Breast epithelium (tissue), 4 donors: ENCODE results near the gene PRKAG1. TPM values are rescaled to one million over a fixed set of nuclear protein-coding genes. Genes with fewer than 3 reads are reported as not detected.

Source experiments
- DNase-seq, 2 donors: peaks; one replicate each; pipeline ENCODE4 v3.0.0-alpha.2; 2019; ENCODE audit warnings: low spot score in 2 of 2
- H3K27ac ChIP-seq, 2 donors: fragments of 200-600 bp; sonication (generic) in 1 of 2; one replicate each; pipeline ENCODE4 v1.5.1; 2016 to 2019; ENCODE audit warnings: mild to moderate bottlenecking in 1 of 2
- H3K27me3 ChIP-seq, 2 donors: fragments of 200-600 bp; sonication (generic) in 1 of 2; one replicate each; pipeline versions ENCODE4 v1.5.1 to v1.6.0; 2017 to 2019; ENCODE audit warnings: control low read depth in 1 of 2, mild to moderate bottlenecking in 1 of 2
- H3K36me3 ChIP-seq: fragments of 200-600 bp; one replicate; pipeline ENCODE4 v1.5.1; 2019
- H3K4me1 ChIP-seq, 2 donors: fragments of 200-600 bp; sonication (generic); one replicate each; pipeline ENCODE4 v1.5.1; 2016 to 2019; ENCODE audit warnings: control low read depth in 1 of 2
- H3K4me3 ChIP-seq, 3 donors: fragments of 200-600 bp; sonication (generic); 1 replicate in 2 of 3; 2 replicates in 1 of 3; pipeline ENCODE4 v1.5.1; 2016 to 2019; ENCODE audit warnings: mild to moderate bottlenecking in 3 of 3, moderate library complexity in 2 of 3
- H3K9me3 ChIP-seq, 2 donors: fragments of 200-600 bp; sonication (generic) in 1 of 2; one replicate each; pipeline ENCODE4 v1.5.1; 2016 to 2019; ENCODE audit warnings: control low read depth in 1 of 2
- POLR2A ChIP-seq: fragments of 450-650 bp; IDR thresholded peaks from one replicate; pipeline ENCODE4 v1.6.1; 2016; ENCODE audit warnings: antibody characterized with exemption, mild to moderate bottlenecking, moderate library complexity
- POLR2AphosphoS5 ChIP-seq, 3 donors: sonication (generic); formaldehyde crosslinking; IDR thresholded peaks; one replicate each; pipeline ENCODE4 v1.6.1; 2017; ENCODE audit warnings: antibody characterized with exemption in 3 of 3
- intact Hi-C: fragments of 100-400 bp; cut with DNase I; formaldehyde crosslinking; loops from one replicate; pipeline ENCODE4 v1.15.1; 2023; ENCODE audit warnings: low total_unique reads
- total RNA-seq, 3 donors: library from RNA; depleted of rRNA; stranded (reverse); fragments of >200 nt; gene quantifications; one replicate each; pipeline ENCODE4 v1.1.0, GENCODE V29; 2016
- TF ChIP-seq, protein P1 (sequence below), 3 donors: fragments of 450-650 bp; IDR thresholded peaks; one replicate each; pipeline ENCODE4 v1.5.1; 2016 to 2017; ENCODE audit warnings: antibody characterized with exemption in 3 of 3, mild to moderate bottlenecking in 3 of 3, moderate library complexity in 3 of 3

Gene PRKAG1
- total RNA-seq, 3 donors from 2014 or later = 50.5 to 84.3 (median 54.0) TPM

DNA sequence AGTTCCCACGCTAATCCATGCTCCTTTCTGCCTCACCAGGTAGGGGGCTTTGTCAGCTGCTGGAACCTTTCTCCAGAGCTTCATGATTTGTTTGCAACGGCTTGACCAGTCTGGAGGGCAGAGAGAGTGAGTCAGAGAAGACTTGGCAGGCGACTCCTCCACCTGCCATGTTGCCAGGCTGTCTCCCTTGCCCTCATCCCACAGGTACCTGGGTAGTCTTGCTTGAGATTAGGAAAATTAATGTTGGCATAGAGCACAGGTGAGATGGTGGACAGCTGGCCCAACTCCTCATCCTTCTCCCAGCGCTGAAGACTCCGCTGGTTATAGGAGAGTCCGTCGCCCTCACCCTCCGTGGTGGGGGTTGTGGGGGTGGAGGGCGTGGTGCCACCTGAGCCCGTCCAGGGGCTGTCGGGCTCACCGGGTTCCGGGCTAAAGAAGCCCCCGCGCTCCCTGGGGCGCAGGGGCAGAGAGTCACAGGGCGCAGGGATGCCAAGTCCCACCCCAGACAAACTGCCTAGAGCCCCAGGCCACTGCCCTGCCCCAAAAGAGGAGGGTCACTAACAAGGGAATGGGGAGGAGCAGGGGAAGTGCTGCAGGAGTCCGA, 23.4 kb upstream of the PRKAG1 start:
- Histone ChIP-seq H3K27me3 (no peaks in the 10 kb centered on the region), H3K9me3 (no peaks in the 10 kb centered on the region), H3K4me1 (no peaks in the 10 kb centered on the region), H3K36me3 (peaks cover 28% of the 10 kb centered on the region), H3K4me3 (no peak overlapping the region), H3K27ac (no peak overlapping the region)
- intact Hi-C loops = no loop called here
- TF ChIP-seq POLR2AphosphoS5 (IDR thresholded peaks at IDR 0.05) (no peak), POLR2A (no peak)
- TF ChIP-seq, protein P1, sequence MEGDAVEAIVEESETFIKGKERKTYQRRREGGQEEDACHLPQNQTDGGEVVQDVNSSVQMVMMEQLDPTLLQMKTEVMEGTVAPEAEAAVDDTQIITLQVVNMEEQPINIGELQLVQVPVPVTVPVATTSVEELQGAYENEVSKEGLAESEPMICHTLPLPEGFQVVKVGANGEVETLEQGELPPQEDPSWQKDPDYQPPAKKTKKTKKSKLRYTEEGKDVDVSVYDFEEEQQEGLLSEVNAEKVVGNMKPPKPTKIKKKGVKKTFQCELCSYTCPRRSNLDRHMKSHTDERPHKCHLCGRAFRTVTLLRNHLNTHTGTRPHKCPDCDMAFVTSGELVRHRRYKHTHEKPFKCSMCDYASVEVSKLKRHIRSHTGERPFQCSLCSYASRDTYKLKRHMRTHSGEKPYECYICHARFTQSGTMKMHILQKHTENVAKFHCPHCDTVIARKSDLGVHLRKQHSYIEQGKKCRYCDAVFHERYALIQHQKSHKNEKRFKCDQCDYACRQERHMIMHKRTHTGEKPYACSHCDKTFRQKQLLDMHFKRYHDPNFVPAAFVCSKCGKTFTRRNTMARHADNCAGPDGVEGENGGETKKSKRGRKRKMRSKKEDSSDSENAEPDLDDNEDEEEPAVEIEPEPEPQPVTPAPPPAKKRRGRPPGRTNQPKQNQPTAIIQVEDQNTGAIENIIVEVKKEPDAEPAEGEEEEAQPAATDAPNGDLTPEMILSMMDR (IDR thresholded peaks at IDR 0.05) = no peak
- no peak for DNase-seq

DNA sequence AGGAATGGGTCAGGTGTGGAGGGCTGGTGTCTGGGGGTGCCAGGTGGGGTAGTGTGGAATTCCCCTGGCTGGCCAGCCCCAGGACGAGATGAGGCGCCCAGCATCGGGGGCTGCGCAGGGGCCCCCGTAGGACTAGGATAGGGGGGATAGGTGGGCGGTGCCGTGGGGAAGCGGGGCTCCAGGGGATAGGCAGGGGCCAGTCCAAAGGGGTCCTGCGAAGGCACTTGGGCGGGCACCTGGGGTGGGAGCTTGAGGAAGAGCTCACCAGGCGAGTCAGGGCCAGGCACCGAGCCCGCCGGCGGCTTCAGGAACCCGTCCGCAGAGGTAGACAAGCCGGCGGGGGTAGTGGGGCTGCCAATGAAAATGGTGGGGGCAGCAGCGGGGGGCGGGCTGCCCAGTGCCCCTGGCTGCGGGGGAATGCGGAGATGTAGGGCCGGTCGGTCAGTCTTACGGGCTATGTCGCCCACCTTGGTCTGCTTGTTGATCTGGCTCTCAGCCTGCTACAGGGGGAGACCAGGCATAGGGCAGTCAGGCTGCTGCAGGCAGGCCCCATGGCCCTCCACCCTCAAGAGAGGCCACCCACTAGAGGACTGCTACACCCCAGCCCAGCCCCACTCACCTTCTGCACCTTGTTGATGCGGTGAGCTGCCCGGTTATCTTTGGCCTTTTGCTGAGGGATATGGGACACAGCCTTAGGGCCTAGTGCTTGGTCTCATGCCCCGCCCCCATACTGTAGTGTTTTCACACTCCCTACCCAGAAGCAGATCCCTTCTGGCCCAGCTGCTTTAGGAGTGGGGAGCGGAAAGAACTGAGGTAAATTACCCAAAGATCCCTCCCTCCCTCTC, 22.7 kb upstream of the PRKAG1 start:
- H3K27ac ChIP-seq = no peak overlapping the region
- no peak overlapping the region for H3K4me3 ChIP-seq
- intact Hi-C loops = no loop called here
- no peaks in the 10 kb centered on the region for H3K27me3 ChIP-seq
- peaks cover 25% of the 10 kb centered on the region for H3K36me3 ChIP-seq
- no peak for DNase-seq
- H3K4me1 ChIP-seq = no peaks in the 10 kb centered on the region
- TF ChIP-seq, protein P1 (IDR thresholded peaks at IDR 0.05) = no peak
- H3K9me3 ChIP-seq = no peaks in the 10 kb centered on the region

DNA sequence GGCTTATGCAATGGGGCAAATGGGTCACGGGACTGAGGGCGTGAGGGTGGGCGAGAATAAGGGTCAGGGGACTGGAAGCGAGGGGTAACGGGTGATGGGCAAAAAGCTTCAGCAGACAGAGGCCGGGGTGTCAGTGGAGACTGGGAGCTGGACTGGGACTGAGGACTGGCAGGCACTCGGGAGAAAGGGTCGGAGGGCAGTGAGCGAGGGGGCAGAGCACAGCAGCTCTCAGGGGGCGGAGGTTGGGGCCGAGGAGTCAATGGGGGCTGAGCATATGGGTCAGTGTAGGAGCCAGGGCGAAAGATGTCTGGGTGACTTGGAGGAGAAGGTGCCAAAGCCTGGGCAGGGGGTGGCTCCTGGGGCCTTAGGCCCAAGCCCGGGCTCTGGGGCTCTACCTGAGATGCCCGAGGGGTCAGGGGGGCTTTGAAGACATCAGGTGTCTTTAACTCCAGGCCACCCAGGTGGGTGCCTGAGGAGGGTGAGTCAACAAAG, 21.8 kb upstream of the PRKAG1 start:
- DNase-seq = no peak
- Histone ChIP-seq H3K9me3 (no peaks in the 10 kb centered on the region), H3K36me3 (peaks cover 17% of the 10 kb centered on the region), H3K4me1 (no peaks in the 10 kb centered on the region), H3K27me3 (no peaks in the 10 kb centered on the region), H3K27ac (no peak overlapping the region), H3K4me3 (no peak overlapping the region)
- TF ChIP-seq POLR2A (no peak), POLR2AphosphoS5 (IDR thresholded peaks at IDR 0.05) (no peak)
- TF ChIP-seq, protein P1 (IDR thresholded peaks at IDR 0.05) = no peak
- intact Hi-C loops = no loop called here

DNA sequence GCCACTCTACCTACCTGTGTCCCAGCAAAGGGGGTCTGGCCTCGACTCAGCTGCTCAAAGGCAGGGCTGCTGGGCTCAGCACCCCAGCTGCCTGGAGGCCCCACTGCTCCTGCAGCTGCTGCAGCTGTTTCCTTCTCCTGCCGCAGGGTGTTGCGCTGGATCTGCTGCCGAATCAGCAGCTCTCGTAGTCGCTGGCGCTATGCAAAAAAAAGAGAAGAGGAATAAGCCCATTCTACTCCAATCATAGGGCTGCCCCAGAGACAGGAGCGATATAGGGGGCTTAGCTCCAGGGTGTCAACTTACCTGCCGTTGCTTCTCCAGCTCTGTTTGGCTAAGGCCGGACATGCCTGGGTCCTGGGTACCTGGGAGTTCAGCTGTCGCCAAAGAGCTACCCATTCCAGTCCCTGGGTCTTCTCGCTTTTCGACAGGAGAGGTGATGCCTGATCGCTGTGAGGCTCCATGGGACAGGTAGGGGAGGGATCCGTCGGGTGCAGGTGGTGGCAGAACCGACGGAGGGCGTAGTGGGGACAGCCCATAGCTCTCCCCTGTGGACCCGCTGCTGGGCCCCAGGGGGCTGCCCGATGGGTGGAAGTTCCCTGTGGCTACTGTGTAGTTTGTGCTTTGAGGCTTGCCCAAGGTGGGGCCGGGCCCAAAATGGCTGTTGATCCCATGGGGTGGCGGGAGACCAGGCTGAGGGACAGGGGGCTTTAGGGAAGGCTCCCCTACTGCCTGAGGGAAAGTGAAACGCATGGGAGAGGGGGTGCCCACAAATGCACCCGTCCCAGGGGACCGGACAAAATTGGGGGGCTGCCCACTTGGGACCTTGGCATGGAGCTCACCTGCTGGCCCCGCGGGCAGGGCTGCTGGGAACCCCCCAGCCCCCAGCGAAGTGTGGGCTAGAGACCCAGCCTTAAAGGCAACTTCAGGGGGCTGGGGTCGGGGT, 21.1 kb upstream of the PRKAG1 start:
- DNase-seq = no peak
- Histone ChIP-seq H3K27me3 (no peaks in the 10 kb centered on the region), H3K4me3 (no peak overlapping the region), H3K9me3 (no peaks in the 10 kb centered on the region), H3K27ac (no peak overlapping the region), H3K36me3 (peaks cover 13% of the 10 kb centered on the region), H3K4me1 (no peaks in the 10 kb centered on the region)
- TF ChIP-seq POLR2AphosphoS5 (IDR thresholded peaks at IDR 0.05) = no peak
- no peak for TF ChIP-seq POLR2A
- TF ChIP-seq, protein P1 (IDR thresholded peaks at IDR 0.05) = no peak
- intact Hi-C loops = no loop called here
